ENCODE results near the gene NKAIN2.

- no peak for TF ChIP-seq POLR2A (IDR thresholded peaks at IDR 0.05; ENCODE audit: extremely low read depth, insufficient read length)
- no peak for TF ChIP-seq MAX (IDR thresholded peaks at IDR 0.05; ENCODE audit: low read depth, low read length)
- no peak for TF ChIP-seq CTCF (IDR thresholded peaks at IDR 0.05; ENCODE audit: low read depth, low read length)
- TF ChIP-seq MYC (IDR thresholded peaks at IDR 0.05; ENCODE audit: low read depth, low read length) = no peak
Measured at GRCh38 chr6:124190256-124190655, 386.6 kb downstream of the NKAIN2 start.
